ENCODE results near the gene MYH6.

Gene MYH6

GRCh38 chr14:23382731-23383440, 25.2 kb downstream of the MYH6 start:
- no peak for DNase-seq (ENCODE audit: low read depth)
- TF ChIP-seq CTCF (conservative IDR thresholded peaks at IDR 0.05; ENCODE audit: low read length) = no peak
- no peak overlapping the region for H3K4me3 ChIP-seq (ENCODE audit: low read length)

DNA sequence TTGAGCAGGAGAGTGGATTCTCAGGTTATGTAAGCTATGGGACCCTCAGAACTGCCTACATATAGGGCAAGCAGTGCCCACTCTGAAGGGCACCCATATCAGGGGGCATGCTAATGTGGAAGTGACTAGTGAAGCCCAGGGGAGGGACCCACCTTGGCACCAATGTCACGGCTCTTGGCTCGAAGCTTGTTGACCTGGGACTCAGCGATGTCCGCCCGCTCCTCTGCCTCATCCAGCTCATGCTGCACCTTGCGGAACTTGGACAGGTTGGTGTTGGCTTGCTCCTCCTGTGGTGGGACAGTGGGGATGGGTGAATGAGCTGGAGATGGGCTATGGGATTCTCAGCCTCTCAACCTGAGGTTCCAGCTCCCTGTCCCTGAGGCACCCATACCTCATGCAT, 25.8 kb downstream of the MYH6 start:
- no peak for TF ChIP-seq CTCF (conservative IDR thresholded peaks at IDR 0.05; ENCODE audit: low read length)
- no peak for DNase-seq (ENCODE audit: low read depth)
- H3K4me3 ChIP-seq (ENCODE audit: low read length) = no peak overlapping the region

- DNase-seq (ENCODE audit: low read depth) = no peak
- H3K4me3 ChIP-seq (ENCODE audit: low read length) = no peak overlapping the region
- TF ChIP-seq CTCF (conservative IDR thresholded peaks at IDR 0.05; ENCODE audit: low read length) = no peak
Observed at GRCh38 chr14:23381871-23382270, 26.2 kb downstream of the MYH6 start.

GRCh38 chr14:23380976-23381375, 27.1 kb downstream of the MYH6 start:
- H3K4me3 ChIP-seq (ENCODE audit: low read length) = no peak overlapping the region
- no peak for TF ChIP-seq CTCF (conservative IDR thresholded peaks at IDR 0.05; ENCODE audit: low read length)
- DNase-seq (ENCODE audit: low read depth) = no peak

GRCh38 chr14:23380197-23380914, 27.7 kb downstream of the MYH6 start:
- TF ChIP-seq CTCF (conservative IDR thresholded peaks at IDR 0.05; ENCODE audit: low read length) = no peak
- H3K4me3 ChIP-seq (ENCODE audit: low read length) = no peak overlapping the region
- no peak for DNase-seq (ENCODE audit: low read depth)

GRCh38 chr14:23379366-23380196, 28.5 kb downstream of the MYH6 start:
- TF ChIP-seq CTCF (conservative IDR thresholded peaks at IDR 0.05; ENCODE audit: low read length) = peak; percentile 96
- DNase-seq (ENCODE audit: low read depth) = peak; percentile 9
- H3K4me3 ChIP-seq (ENCODE audit: low read length) = no peak overlapping the region

All from AG10803 (cell line).